Cardiac muscle cell (in vitro differentiated cells and primary cell): ENCODE results near the gene ATG9B. TPM values are rescaled to one million over a fixed set of nuclear protein-coding genes. Genes with fewer than 3 reads are reported as not detected.

Experiments used
- DNase-seq, 2 donors: peaks; one replicate each; pipeline versions ENCODE4 v3.0.0 to v3.0.0-alpha.2; 2010 to 2017; ENCODE audit warnings: low read depth in 1 of 2, low spot score in 1 of 2
- H3K27ac ChIP-seq: fragments of 200-600 bp; sonication (generic); 2 replicates; pipeline ENCODE4 v1.5.1; 2016
- H3K27me3 ChIP-seq: fragments of 200-600 bp; sonication (generic); 2 replicates; pipeline ENCODE4 v1.6.0; 2016; ENCODE audit warnings: control low read depth
- H3K36me3 ChIP-seq: fragments of 200-600 bp; sonication (generic); 2 replicates; pipeline ENCODE4 v1.5.1; 2016; ENCODE audit warnings: control low read depth
- H3K4me1 ChIP-seq: fragments of 200-600 bp; sonication (generic); 2 replicates; pipeline ENCODE4 v1.8.1; 2017; ENCODE audit warnings: low read depth, mild to moderate bottlenecking, mixed run types
- H3K4me3 ChIP-seq: fragments of 200-600 bp; sonication (generic); 2 replicates; pipeline ENCODE4 v1.5.1; 2016; ENCODE audit warnings: mild to moderate bottlenecking
- H3K9me3 ChIP-seq: fragments of 200-600 bp; sonication (generic); 2 replicates; pipeline ENCODE4 v1.5.1; 2017; ENCODE audit warnings: low read depth, mild to moderate bottlenecking, control low read depth
- CTCF ChIP-seq: IDR thresholded peaks from 2 replicates; pipeline ENCODE4 v1.5.1; 2012; ENCODE audit warnings: low read depth, mild to moderate bottlenecking, low read length
- polyA plus RNA-seq: library from polyadenylated mRNA; unstranded; fragments of >200 nt; fragmentation: Nextera tagmentation; extraction: Ambion mirVana; gene quantifications from 2 replicates; pipeline ENCODE4 v1.2.1, GENCODE V29; 2016
- total RNA-seq: library from RNA; depleted of rRNA; stranded (reverse); fragments of >200 nt; gene quantifications from 2 replicates; pipeline ENCODE4 v1.2.3, GENCODE V29; 2016

The ATG9B gene
- total and polyA plus RNA-seq, 2 experiments from 2014 or later, result 8.4 to 13.0 TPM

- no peak for DNase-seq
Measured at GRCh38 chr7:150968734-150969372, 55.4 kb downstream of the ATG9B start.

GRCh38 chr7:150968056-150968733, 56.1 kb downstream of the ATG9B start:
- peaks cover 4% of the 10 kb centered on the region for H3K36me3 ChIP-seq
- H3K27me3 ChIP-seq, result no peaks in the 10 kb centered on the region
- no peak overlapping the region for H3K4me3 ChIP-seq
- peak in 1 of 2 donors; percentile 64 for DNase-seq
- no peak for TF ChIP-seq CTCF
- no peaks in the 10 kb centered on the region for H3K9me3 ChIP-seq
- H3K4me1 ChIP-seq, result peaks cover 89% of the 10 kb centered on the region
- H3K27ac ChIP-seq, result peak overlapping the region; percentile 97

More at GRCh38 chr7:150968734-150969372, 55.4 kb downstream of the ATG9B start:
- Histone ChIP-seq H3K4me3 (no peak overlapping the region), H3K9me3 (no peaks in the 10 kb centered on the region), H3K27me3 (no peaks in the 10 kb centered on the region), H3K27ac (peak overlapping the region; percentile 97), H3K36me3 (peaks cover 7% of the 10 kb centered on the region), H3K4me1 (peaks cover 84% of the 10 kb centered on the region)
- no peak for TF ChIP-seq CTCF

- Histone ChIP-seq H3K9me3 (no peaks in the 10 kb centered on the region), H3K4me1 (peaks cover 95% of the 10 kb centered on the region), H3K27ac (peak overlapping the region; percentile 97), H3K4me3 (no peak overlapping the region), H3K36me3 (peaks cover 2% of the 10 kb centered on the region), H3K27me3 (no peaks in the 10 kb centered on the region)
- no peak for DNase-seq
- TF ChIP-seq CTCF, result no peak
Measured at GRCh38 chr7:150967349-150967748, 56.9 kb downstream of the ATG9B start.

- H3K4me3 ChIP-seq, result no peak overlapping the region
- H3K9me3 ChIP-seq, result no peaks in the 10 kb centered on the region
- H3K27me3 ChIP-seq, result no peaks in the 10 kb centered on the region
- DNase-seq, result peak in 1 of 2 donors; percentile 80
- H3K36me3 ChIP-seq, result no peaks in the 10 kb centered on the region
- H3K4me1 ChIP-seq, result peaks cover 95% of the 10 kb centered on the region
- TF ChIP-seq CTCF, result no peak
- H3K27ac ChIP-seq, result peak overlapping the region; percentile 97
Measured at GRCh38 chr7:150966002-150966401, 58.3 kb downstream of the ATG9B start.

GRCh38 chr7:150965273-150965830, 58.9 kb downstream of the ATG9B start:
- no peaks in the 10 kb centered on the region for H3K27me3 ChIP-seq
- DNase-seq, result no peak
- H3K27ac ChIP-seq, result peak overlapping the region; percentile 97
- no peak for TF ChIP-seq CTCF
- H3K9me3 ChIP-seq, result no peaks in the 10 kb centered on the region
- peaks cover 95% of the 10 kb centered on the region for H3K4me1 ChIP-seq
- H3K4me3 ChIP-seq, result no peak overlapping the region
- H3K36me3 ChIP-seq, result no peaks in the 10 kb centered on the region

Other genes starting within 250 kb of the ATG9B start
- 25.6 and 30.6 TPM in 2 replicates for gene TMEM176B, start 224.1 kb downstream of the ATG9B start, total RNA-seq
- 37.9 and 41.8 TPM in 2 replicates for gene TMEM176B, start 224.1 kb downstream of the ATG9B start, polyA plus RNA-seq
- 18.2 and 19.1 TPM in 2 replicates for gene TMEM176A, start 223.7 kb downstream of the ATG9B start, total RNA-seq
- gene TMEM176A, start 223.7 kb downstream of the ATG9B start, polyA plus RNA-seq, result 32.1 and 35.7 TPM in 2 replicates
- gene AOC1, start 172.0 kb downstream of the ATG9B start, total RNA-seq, result 0.06 TPM in 1 of 2 replicates, not detected in the other
- not detected in 2 replicates for gene AOC1, start 172.0 kb downstream of the ATG9B start, polyA plus RNA-seq
- gene KCNH2, start 46.2 kb downstream of the ATG9B start, total RNA-seq, result 91.5 and 110 TPM in 2 replicates
- gene KCNH2, start 46.2 kb downstream of the ATG9B start, polyA plus RNA-seq, result 48.0 and 64.2 TPM in 2 replicates
- 19.7 and 20.3 TPM in 2 replicates for gene NOS3, start 33.5 kb downstream of the ATG9B start, total RNA-seq
- 13.1 and 16.3 TPM in 2 replicates for gene NOS3, start 33.5 kb downstream of the ATG9B start, polyA plus RNA-seq
- 27.2 and 29.2 TPM in 2 replicates for gene ABCB8, start 4.0 kb upstream of the ATG9B start, total RNA-seq
- gene ABCB8, start 4.0 kb upstream of the ATG9B start, polyA plus RNA-seq, result 18.4 and 20.4 TPM in 2 replicates
- gene ASIC3, start 24.0 kb upstream of the ATG9B start, total RNA-seq, result 9.0 and 9.8 TPM in 2 replicates
- 5.2 and 6.8 TPM in 2 replicates for gene ASIC3, start 24.0 kb upstream of the ATG9B start, polyA plus RNA-seq
- gene CDK5, start 33.4 kb upstream of the ATG9B start, total RNA-seq, result 17.8 and 35.6 TPM in 2 replicates
- 24.4 and 56.8 TPM in 2 replicates for gene CDK5, start 33.4 kb upstream of the ATG9B start, polyA plus RNA-seq
- gene SLC4A2, start 35.1 kb upstream of the ATG9B start, total RNA-seq, result 269 and 288 TPM in 2 replicates
- 118 and 144 TPM in 2 replicates for gene SLC4A2, start 35.1 kb upstream of the ATG9B start, polyA plus RNA-seq
- 165 and 175 TPM in 2 replicates for gene FASTK, start 56.3 kb upstream of the ATG9B start, total RNA-seq
- gene FASTK, start 56.3 kb upstream of the ATG9B start, polyA plus RNA-seq, result 145 and 227 TPM in 2 replicates
- gene TMUB1, start 59.0 kb upstream of the ATG9B start, total RNA-seq, result 83.4 and 93.9 TPM in 2 replicates
- gene TMUB1, start 59.0 kb upstream of the ATG9B start, polyA plus RNA-seq, result 63.0 and 74.9 TPM in 2 replicates
- 66.4 and 115 TPM in 2 replicates for gene AGAP3, start 62.0 kb upstream of the ATG9B start, total RNA-seq
- 106 and 124 TPM in 2 replicates for gene AGAP3, start 62.0 kb upstream of the ATG9B start, polyA plus RNA-seq
- 0.36 and 1.6 TPM in 2 replicates for gene GBX1, start 143.2 kb upstream of the ATG9B start, total RNA-seq
- 1.1 and 1.3 TPM in 2 replicates for gene GBX1, start 143.2 kb upstream of the ATG9B start, polyA plus RNA-seq
- gene ASB10, start 162.8 kb upstream of the ATG9B start, total RNA-seq, result 1.0 and 1.4 TPM in 2 replicates
- 0.57 TPM in 1 of 2 replicates, not detected in the other for gene ASB10, start 162.8 kb upstream of the ATG9B start, polyA plus RNA-seq
- not detected in 2 replicates for gene H2BK1, start 186.0 kb upstream of the ATG9B start, total RNA-seq
- gene H2BK1, start 186.0 kb upstream of the ATG9B start, polyA plus RNA-seq, result not detected in 2 replicates
- 34.3 and 38.1 TPM in 2 replicates for gene ABCF2, start 202.7 kb upstream of the ATG9B start, total RNA-seq
- 32.7 and 32.9 TPM in 2 replicates for gene ABCF2, start 202.7 kb upstream of the ATG9B start, polyA plus RNA-seq
- 37.0 and 45.5 TPM in 2 replicates for gene CHPF2, start 208.0 kb upstream of the ATG9B start, total RNA-seq
- 26.9 and 31.7 TPM in 2 replicates for gene CHPF2, start 208.0 kb upstream of the ATG9B start, polyA plus RNA-seq
- 180 and 191 TPM in 2 replicates for gene SMARCD3, start 224.2 kb upstream of the ATG9B start, total RNA-seq
- 237 and 238 TPM in 2 replicates for gene SMARCD3, start 224.2 kb upstream of the ATG9B start, polyA plus RNA-seq